Glutamatergic neuron (in vitro differentiated cells): ENCODE results near the gene SIRPG. TPM values are rescaled to one million over a fixed set of nuclear protein-coding genes. Genes with fewer than 3 reads are reported as not detected.

Experiments
- DNase-seq: peaks from one replicate; pipeline ENCODE4 v3.0.0; 2022
- H3K27ac Mint-ChIP-seq: one replicate; pipeline ENCODE4 v1.8.0; 2020; ENCODE audit warnings: mild to moderate bottlenecking, mixed read lengths, inconsistent platforms; ENCODE audit not compliant: unreplicated experiment
- H3K27me3 Mint-ChIP-seq: one replicate; pipeline ENCODE4 v1.8.0; 2020; ENCODE audit warnings: mild to moderate bottlenecking, moderate library complexity, mixed read lengths, inconsistent platforms; ENCODE audit not compliant: unreplicated experiment
- H3K36me3 Mint-ChIP-seq: one replicate; pipeline ENCODE4 v1.8.0; 2020; ENCODE audit warnings: mild to moderate bottlenecking, mixed read lengths, inconsistent platforms; ENCODE audit not compliant: unreplicated experiment
- H3K4me1 Mint-ChIP-seq: one replicate; pipeline ENCODE4 v1.8.0; 2020; ENCODE audit warnings: mild to moderate bottlenecking, low read depth, mixed read lengths, inconsistent platforms; ENCODE audit not compliant: unreplicated experiment
- H3K4me3 Mint-ChIP-seq: one replicate; pipeline ENCODE4 v1.8.0; 2020; ENCODE audit warnings: mild to moderate bottlenecking, mixed read lengths, inconsistent platforms; ENCODE audit not compliant: unreplicated experiment
- H3K9me3 Mint-ChIP-seq: one replicate; pipeline ENCODE4 v1.8.0; 2020; ENCODE audit warnings: mild to moderate bottlenecking, moderate library complexity, mixed read lengths, inconsistent platforms; ENCODE audit not compliant: unreplicated experiment
- total RNA-seq: library from RNA; stranded (reverse); fragmentation: NEBNext Ultra II Directional; extraction: Animal tissue kit (Norgen Biotek cat#: 25700); gene quantifications from one replicate; pipeline ENCODE4 v1.2.1, GENCODE V29; 2021; ENCODE audit not compliant: unreplicated experiment
- TF ChIP-seq, protein P1 (sequence below): fragments of 200-600 bp; sonication (generic); IDR thresholded peaks from one replicate; pipeline ENCODE4 v1.5.0; 2021; ENCODE audit not compliant: partially characterized antibody, unreplicated experiment

Gene SIRPG
- total RNA-seq, 1 donor from 2014 or later = not detected

DNA sequence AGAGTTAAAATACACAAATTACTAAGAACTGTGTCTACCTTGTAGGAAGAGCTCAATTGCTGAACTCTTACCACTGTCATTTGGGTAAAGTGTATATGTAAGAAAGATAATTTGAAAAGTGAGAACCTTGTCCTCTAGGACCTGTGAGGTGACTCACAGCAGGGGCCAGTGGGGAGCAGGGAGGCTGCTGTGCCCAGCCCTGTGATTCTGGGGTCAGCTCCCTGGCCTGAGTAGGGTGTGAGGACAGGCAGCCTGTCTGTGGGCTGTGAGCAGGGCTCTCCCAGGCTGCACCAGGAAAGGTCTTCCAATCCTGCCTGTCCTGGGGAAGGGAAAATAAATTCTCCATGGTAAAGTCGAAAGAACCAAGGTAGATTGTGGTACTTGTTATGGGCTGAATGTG lies 27.3 kb upstream of the SIRPG start:
- Mint-ChIP-seq H3K36me3 (no peaks in the 10 kb centered on the region), H3K27me3 (no peaks in the 10 kb centered on the region), H3K9me3 (no peaks in the 10 kb centered on the region), H3K4me1 (no peaks in the 10 kb centered on the region), H3K4me3 (no peak overlapping the region), H3K27ac (no peak overlapping the region)
- TF ChIP-seq, protein P1, sequence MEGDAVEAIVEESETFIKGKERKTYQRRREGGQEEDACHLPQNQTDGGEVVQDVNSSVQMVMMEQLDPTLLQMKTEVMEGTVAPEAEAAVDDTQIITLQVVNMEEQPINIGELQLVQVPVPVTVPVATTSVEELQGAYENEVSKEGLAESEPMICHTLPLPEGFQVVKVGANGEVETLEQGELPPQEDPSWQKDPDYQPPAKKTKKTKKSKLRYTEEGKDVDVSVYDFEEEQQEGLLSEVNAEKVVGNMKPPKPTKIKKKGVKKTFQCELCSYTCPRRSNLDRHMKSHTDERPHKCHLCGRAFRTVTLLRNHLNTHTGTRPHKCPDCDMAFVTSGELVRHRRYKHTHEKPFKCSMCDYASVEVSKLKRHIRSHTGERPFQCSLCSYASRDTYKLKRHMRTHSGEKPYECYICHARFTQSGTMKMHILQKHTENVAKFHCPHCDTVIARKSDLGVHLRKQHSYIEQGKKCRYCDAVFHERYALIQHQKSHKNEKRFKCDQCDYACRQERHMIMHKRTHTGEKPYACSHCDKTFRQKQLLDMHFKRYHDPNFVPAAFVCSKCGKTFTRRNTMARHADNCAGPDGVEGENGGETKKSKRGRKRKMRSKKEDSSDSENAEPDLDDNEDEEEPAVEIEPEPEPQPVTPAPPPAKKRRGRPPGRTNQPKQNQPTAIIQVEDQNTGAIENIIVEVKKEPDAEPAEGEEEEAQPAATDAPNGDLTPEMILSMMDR = no peak
- DNase-seq = no peak

GRCh38 chr20:1676650-1677049 lies 19.1 kb upstream of the SIRPG start:
- Mint-ChIP-seq H3K9me3 (peaks cover 4% of the 10 kb centered on the region), H3K27me3 (no peaks in the 10 kb centered on the region), H3K4me3 (no peak overlapping the region), H3K36me3 (peaks cover 7% of the 10 kb centered on the region), H3K27ac (no peak overlapping the region), H3K4me1 (peaks cover 2% of the 10 kb centered on the region)
- TF ChIP-seq, protein P1 = no peak
- DNase-seq = no peak

DNA sequence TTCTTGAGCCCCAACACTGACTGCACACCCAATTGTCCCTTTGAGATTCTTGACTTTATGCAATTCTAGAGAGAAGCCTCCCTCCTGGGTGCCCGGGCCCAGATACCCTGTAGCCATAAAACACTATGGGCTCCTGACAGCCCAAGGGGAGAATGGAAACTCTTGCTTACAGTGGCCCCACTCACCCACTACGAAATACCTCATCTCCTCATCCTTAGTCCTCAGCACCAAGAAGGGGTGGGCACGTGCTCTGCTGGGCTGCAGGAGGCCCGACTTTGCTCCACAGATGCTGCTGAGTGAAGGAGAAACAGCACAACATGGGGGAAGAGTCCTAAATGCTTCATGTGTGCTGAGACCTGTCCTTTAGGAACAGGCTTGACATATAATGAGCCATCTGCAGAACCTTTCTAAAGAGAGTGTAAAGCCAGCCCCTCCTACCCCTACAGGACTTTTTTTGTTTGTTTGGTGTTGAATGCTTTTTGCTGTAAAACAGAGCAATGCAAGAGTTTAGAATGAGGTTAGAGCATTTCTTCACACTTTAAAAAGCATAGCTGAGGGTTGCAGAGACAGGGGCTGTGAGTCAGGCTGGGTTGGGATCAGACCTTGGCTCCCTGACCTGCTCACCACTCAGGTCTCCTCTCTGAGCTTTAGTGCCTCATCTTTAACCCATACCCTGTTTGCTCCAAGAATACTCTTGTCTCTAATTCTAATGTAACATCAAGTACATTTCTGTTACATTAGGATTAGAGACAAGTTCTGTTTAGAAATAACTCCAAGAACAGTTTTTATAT lies 17.6 kb upstream of the SIRPG start:
- Mint-ChIP-seq H3K9me3 (peaks cover 4% of the 10 kb centered on the region), H3K36me3 (peaks cover 8% of the 10 kb centered on the region), H3K4me1 (peaks cover 2% of the 10 kb centered on the region), H3K4me3 (no peak overlapping the region), H3K27me3 (no peaks in the 10 kb centered on the region), H3K27ac (no peak overlapping the region)
- DNase-seq = no peak
- TF ChIP-seq, protein P1 = no peak

DNA sequence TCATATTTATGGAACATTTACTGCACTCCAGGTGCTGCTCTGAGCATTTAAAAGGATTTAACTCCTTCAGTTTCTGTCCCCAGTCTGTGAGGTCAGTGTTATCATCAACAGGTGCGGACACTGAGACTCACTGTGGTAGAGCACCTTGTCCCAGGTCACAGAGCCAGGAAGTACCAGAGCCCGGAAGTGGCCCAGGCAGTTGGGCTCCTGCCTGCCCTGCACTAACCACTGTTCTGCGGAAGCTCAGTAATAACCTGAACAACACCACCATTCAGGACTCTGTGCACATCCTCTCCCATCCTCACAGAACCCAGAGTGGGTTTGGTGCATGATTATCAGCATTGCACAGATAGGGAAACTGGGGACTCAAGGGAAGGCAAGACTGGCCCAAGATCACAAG lies 16.8 kb upstream of the SIRPG start:
- TF ChIP-seq, protein P1 = no peak
- DNase-seq = no peak
- Mint-ChIP-seq H3K27ac (no peak overlapping the region), H3K27me3 (peaks cover 1% of the 10 kb centered on the region), H3K4me3 (no peak overlapping the region), H3K9me3 (peaks cover 9% of the 10 kb centered on the region), H3K4me1 (peaks cover 9% of the 10 kb centered on the region), H3K36me3 (peaks cover 8% of the 10 kb centered on the region)

GRCh38 chr20:1673424-1673823 lies 15.8 kb upstream of the SIRPG start:
- peaks cover 13% of the 10 kb centered on the region for H3K4me1 Mint-ChIP-seq
- H3K4me3 Mint-ChIP-seq = no peak overlapping the region
- peaks cover 8% of the 10 kb centered on the region for H3K36me3 Mint-ChIP-seq
- TF ChIP-seq, protein P1 = no peak
- no peak overlapping the region for H3K27ac Mint-ChIP-seq
- peaks cover 4% of the 10 kb centered on the region for H3K27me3 Mint-ChIP-seq
- DNase-seq = no peak
- peaks cover 9% of the 10 kb centered on the region for H3K9me3 Mint-ChIP-seq
